ENCODE data around the gene SERPINH1. TPM values are rescaled to one million over a fixed set of nuclear protein-coding genes. Genes with fewer than 3 reads are reported as not detected.
A peak's percentile ranks its signal among the peaks of the same experiment; 100 is the strongest.

SERPINH1 gene
- total RNA-seq, 1 donor from 2014 or later: 687 TPM

GRCh38 chr11:75555079-75555811 lies 6.8 kb upstream of the SERPINH1 start:
- DNase-seq: no peak

DNA sequence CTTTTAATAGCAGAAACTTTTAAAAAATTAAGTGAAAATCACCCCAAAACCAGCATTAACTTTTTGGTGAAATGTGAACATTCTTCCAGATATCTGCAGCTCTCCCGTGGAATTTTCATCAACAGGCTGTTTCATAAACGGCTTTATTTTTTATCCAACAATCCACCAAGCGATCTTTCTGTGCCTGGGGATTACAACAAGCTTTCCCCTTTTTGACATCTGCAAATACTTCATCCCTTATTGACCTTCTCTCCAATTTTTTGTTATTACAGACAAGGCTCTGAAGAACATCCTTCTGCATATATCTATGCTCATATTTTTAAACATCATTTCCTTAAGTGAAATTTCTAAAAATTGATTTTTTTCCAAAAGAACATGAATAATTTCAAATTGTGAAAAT lies 5.8 kb upstream of the SERPINH1 start:
- no peak for DNase-seq

DNA sequence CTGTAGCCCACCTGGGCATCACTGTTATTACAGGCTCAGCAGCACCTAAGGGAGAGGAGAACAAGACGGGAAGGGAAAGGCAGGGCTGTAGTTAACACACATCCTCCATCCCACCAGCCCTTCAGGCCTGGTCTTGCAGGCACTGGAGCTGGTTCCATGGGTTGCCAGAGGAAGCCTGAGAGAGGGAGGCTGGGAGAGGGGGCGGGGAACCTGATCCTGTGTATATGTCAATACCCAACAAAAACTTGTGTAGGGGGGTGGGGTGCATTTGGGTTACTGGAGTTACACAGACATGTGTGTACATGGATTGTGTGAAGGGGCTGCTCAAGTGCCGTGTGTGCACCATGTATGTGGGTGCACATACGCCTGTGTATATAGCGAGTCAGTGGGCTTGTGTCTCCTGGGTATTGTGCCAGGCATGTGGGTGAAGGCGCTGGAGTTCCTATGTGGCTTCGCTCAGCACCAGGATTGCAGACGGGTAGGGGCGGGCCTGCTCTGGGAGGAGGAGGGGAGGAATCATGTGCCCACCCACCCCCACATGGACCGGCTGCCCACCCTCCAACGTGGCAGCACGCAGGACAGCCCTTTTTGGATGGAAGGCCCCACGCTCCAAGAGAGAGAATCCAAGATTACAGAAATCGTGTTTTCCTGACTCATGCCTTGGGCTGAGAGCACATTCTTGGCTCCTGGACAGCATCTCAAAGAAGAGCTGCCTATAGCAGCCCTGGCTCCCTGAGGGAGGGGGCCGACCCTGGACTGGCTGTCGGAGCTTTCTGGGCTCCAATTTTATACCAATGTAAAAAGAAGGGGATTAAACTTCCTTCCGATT lies 4.2 kb upstream of the SERPINH1 start:
- peak; percentile 90 for DNase-seq

GRCh38 chr11:75558939-75559843 lies 2.9 kb upstream of the SERPINH1 start:
- peak; percentile 81 for DNase-seq

- no peak for DNase-seq
Observed at GRCh38 chr11:75560644-75561043, 1.4 kb upstream of the SERPINH1 start.

DNA sequence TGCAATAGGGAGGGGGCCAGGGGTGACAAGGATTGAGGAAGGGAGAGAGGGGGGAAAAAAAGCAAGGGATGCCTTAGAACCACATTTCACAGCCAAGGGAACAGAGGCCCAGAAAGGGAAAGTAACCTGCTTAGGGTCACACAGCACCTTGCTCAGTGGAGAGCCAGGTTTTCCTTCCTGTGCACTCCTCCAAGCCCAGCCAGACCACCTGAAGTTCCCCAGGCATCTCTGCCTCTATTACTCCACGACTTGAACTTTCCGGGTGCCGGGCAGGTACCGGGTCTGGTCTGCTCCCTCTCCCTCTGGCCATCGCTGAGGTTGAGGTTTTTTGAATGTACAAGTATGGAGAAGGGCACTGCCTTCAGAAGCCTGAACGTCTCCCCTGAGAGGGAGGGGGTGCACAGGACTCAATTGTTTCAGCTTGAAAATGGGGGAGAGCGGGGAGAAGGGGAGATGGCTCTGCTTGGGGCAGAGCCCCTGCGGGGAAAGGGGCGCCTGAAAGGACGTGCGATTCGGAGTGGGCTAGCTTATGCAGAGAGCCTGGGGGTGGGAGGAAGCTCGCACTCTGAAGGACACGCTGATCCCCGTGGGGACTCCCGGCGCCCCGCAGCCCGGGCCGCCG lies 516 bp upstream of the SERPINH1 start:
- no peak for DNase-seq

DNA sequence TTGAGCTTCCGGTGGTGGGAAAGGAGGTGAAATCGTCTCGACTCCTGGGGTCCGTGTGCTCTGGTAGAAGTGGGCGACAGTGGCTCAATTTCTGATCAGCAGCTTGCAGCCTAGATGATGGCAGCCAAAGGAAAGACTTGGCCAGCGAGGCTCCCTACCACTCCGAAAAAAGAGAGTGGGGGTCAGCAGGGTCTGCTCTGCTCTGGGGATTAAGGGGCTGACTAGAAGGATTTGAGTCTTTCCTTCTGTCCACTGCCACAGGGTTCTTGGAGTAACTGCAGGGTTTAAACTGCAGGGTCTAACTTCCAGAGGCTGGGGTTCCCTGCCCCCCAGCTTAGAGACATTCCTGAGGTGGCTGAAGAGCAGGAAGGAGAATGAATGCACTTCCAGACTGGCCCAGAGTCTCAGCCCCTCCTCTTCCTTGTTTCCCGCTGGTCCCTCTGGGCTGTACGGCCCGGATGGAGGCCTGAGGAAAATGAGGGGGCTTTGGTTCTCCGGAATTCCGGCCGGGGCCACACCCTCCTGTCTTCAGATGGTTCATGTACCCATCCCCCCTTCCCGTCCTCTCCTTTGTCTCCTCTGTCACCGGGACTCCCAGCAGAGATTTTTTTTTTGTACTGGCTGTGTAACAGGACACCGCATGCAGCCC lies 907 bp downstream of the SERPINH1 start:
- DNase-seq: peak; percentile 81

DNA sequence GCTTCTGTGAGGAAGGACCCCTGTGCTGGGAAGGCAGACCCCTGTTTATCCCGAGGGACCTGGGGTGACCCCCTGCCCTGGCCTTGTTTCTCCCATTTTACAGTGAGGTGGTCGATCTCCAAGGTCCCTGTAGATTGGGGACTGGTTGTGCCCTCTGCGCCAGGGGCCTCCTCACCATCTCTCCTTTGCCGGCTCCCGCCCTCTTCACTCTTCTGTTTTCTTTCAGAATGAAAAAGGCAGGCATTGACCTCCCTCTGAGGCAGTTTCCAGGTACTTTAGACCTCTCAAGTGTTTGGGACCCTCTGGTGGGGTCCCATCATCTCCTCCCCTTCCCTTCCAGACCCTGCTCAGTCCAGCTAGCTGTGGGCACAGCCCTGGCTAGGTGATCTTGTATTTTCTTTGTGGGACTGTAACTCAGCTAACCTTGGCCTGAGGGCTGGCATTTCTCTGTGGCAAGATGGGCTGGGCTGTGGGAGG lies 1.5 kb downstream of the SERPINH1 start:
- DNase-seq: no peak

- DNase-seq: peak; percentile 89
Observed at GRCh38 chr11:75563978-75564552, 2.0 kb downstream of the SERPINH1 start.

DNA sequence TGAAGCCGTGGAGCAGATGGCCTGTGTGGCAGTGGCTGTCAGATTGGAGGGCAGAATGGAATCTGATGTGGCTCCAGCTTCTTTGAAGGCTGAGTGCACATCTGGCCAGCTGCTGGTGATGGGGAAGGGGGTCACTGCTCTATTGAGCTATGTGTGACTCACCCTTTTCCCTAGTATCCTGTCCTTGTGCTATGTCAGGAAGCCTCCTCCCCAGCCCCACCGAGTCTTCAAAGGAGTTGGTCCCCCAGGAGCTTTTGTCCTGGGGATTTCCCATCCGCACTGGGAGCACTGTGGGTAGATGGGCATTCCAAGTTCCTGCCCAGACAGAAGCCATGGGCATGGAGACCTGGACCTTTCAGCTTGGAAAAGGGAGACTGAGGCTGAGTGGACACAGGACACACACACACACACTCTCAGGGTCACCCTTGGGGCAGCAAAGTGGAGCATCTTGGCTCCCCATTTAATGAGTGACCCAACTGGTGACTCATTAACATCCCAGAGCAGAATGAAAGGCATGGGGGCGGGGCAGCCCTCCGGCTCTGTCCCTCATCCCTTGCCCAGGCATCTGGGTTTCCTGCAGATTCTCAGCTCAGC lies 3.3 kb downstream of the SERPINH1 start:
- DNase-seq: no peak

DNA sequence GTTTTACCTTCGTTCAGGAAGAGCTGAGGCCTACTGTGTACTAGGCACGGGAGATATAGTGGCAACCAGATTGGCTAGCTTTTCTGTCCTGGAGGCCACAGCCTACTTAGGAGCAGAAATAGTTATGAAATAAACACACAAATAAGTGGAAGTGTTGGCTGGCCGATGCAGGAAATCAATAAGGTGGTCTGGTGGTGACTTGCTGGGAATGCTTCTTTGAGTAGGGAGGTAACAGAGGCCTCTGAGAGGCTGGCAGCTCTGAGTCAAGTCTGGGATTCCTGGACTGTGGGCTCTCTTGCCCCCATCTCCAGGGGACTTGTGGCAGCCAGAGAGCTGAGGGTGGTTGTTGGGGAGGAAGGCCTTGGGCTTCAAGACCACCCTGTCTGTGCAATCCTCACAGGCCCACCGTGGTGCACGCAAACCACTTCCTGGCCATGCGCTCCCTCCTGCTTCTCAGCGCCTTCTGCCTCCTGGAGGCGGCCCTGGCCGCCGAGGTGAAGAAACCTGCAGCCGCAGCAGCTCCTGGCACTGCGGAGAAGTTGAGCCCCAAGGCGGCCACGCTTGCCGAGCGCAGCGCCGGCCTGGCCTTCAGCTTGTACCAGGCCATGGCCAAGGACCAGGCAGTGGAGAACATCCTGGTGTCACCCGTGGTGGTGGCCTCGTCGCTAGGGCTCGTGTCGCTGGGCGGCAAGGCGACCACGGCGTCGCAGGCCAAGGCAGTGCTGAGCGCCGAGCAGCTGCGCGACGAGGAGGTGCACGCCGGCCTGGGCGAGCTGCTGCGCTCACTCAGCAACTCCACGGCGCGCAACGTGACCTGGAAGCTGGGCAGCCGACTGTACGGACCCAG lies 4.1 kb downstream of the SERPINH1 start:
- no peak for DNase-seq

GRCh38 chr11:75566763-75567279 lies 4.8 kb downstream of the SERPINH1 start:
- no peak for DNase-seq

GRCh38 chr11:75567971-75568370 lies 5.9 kb downstream of the SERPINH1 start:
- DNase-seq: no peak

DNA sequence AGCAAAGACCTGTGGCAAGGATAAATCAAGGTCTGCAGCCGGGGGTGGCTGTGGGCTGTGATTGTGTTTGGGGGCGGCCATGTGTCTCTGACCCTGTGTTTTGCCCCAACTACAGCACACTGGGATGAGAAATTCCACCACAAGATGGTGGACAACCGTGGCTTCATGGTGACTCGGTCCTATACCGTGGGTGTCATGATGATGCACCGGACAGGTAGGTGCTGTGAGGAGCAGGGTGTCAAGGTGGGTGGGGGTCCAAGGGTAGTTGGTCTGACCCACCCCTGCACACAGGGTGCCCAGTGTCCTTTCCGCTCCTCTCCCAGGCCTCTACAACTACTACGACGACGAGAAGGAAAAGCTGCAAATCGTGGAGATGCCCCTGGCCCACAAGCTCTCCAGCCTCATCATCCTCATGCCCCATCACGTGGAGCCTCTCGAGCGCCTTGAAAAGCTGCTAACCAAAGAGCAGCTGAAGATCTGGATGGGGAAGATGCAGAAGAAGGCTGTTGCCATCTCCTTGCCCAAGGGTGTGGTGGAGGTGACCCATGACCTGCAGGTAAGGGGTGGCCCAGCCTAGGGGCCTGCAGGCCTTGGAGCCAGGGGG lies 6.7 kb downstream of the SERPINH1 start:
- DNase-seq: no peak

DNA sequence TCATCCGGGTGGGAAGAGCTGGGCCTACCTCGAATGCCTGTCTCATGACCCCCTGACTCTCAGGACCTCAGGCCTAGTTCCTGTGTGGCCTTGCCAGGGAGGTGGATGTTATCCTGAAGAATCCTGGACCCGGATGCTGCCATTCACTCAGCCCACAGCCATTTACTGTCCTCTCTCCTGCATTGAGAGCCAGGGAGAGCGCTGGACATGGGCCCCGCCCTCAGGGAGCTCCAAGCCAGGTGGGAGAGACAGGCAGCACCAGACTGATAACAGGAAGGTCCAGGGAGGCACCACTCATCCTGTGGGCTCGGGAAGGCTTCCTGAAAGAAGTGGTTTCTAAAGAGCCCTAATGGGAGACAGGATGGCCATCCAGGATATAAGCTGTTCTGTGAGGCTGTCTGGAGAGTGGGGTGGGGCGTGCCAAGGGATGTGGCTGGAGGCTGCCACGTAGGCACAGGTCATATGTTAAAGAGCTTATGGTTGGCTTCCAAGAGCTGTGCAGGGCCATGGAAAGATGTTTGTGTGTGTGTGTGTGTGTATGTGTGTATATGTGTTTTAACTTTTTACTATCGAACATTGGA lies 8.6 kb downstream of the SERPINH1 start:
- DNase-seq: no peak

- no peak for DNase-seq
Observed at GRCh38 chr11:75571625-75572024, 9.6 kb downstream of the SERPINH1 start.

- no peak for DNase-seq
Observed at GRCh38 chr11:75572744-75573143, 10.7 kb downstream of the SERPINH1 start.

All from tongue (tissue), 2 donors.